Amniotic stem cell (primary cell): Measurements from ENCODE around the gene GABRR1.
"Not testable (repeated sequence)": the region's sequence is repeated elsewhere in the genome, so short reads cannot be mapped to it uniquely, and the experiment has no call there.

ENCODE experiments used
- DNase-seq: peaks from one replicate; lab custom pipeline; 2025; lab: John Stamatoyannopoulos, UW

The GABRR1 gene

GRCh38 chr6:89160331-89161092 is 56.6 kb downstream of the GABRR1 start:
- DNase-seq: no peak

GRCh38 chr6:89154131-89154530 is 63.0 kb downstream of the GABRR1 start:
- DNase-seq: no peak

- DNase-seq: no peak
These were observed 69.0 kb downstream of the GABRR1 start for GRCh38 chr6:89148016-89148750.

DNA sequence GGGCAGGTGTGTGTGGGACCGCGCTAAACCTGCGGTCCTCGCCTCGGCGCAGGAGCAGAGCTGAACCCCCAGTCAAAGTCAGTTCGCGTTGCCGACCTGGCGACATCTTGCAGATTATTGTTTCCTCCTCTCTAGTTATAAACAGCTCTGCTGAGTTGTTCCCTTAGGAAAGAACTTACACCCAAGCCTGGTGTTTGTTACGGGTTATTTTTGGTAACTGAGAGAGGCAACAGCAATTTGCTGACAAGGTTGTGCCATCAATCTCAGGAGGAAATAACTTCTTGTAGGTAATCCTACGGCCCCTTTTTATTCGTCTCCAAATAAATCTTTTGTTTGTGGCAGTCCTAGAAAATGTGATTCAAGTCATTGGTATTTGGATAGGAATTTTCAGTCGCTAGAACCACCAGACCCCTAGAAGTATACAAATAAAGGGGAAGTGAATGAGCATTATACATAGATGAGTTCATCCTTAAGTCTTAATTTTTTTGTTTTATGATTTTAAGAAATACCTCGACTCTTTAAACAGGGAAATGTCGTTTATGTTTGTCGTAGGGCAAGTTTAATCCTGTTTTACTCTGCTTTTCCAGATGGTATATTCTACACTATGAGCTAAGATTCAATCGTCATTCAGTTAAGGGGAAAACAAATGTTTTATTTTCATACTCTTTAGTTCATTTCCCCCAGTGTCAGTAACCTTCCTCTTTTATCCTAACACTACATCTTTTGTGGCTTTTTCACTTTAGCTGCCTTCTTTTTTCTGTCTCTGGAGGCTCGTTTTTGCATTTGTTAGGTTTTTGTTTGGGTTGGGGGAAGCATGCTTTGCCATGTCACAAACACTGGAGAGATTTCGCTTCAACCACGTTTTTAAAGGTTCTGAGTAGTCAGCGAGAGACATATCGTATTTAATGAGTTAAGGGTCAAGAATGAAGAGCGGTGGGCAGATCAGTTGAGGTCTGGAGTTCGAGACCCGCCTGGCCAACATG is 70.1 kb downstream of the GABRR1 start:
- no peak for DNase-seq

- no peak for DNase-seq
These were observed 71.0 kb downstream of the GABRR1 start, which contains the start of gene PM20D2 for GRCh38 chr6:89145956-89146717. PM20D2 (plus strand) TSS chr6:89146055; CDS start chr6:89146145, 90 bp downstream.

- DNase-seq: no peak
These were observed 71.8 kb downstream of the GABRR1 start for GRCh38 chr6:89145091-89145955.

GRCh38 chr6:89144354-89144906 is 72.7 kb downstream of the GABRR1 start:
- no peak for DNase-seq

GRCh38 chr6:89140347-89141156 is 76.6 kb downstream of the GABRR1 start:
- no peak for DNase-seq

GRCh38 chr6:89139509-89140346 is 77.4 kb downstream of the GABRR1 start:
- DNase-seq: no peak

GRCh38 chr6:89138173-89138572 is 79.0 kb downstream of the GABRR1 start:
- DNase-seq: no peak

DNA sequence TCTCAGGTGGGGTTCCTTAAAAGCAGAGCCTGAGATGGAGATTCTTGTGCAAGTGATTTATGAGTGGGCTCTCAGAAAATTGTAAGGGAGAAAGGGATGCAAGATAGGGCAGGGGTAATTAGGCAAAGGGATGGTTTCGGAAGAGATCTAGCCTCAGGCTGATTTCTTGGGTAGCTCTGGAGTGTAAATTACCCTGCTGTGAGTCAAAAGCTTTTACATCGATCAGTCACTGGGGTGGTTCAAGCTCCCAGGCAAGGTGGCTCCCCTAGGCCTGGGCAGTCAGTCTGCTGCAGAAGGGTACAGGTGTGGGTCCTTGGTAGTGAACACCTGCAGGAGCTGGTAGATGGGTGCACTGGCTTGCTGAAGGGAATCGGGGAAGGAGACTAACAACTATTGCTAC is 82.4 kb downstream of the GABRR1 start:
- DNase-seq: no peak

DNA sequence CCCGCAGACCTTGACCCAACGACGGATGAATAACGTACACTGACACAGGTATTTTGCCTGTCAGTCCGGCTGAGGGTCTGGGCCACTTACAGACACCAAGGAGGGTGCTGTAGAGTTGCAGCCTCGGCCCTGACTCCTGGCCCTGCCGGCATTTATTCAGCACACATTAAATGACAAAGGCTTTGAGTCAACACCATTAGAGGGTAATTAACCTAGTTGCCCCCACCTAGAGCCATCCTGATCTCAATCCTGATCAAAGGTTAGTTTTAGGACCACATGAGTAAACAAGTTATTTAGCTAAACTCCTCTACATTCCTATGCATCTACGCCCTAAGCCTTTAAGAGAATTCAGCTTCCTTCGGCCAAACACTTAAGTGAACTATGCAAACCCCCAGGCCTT is 83.2 kb downstream of the GABRR1 start:
- no peak for DNase-seq

GRCh38 chr6:89132057-89132456 is 85.1 kb downstream of the GABRR1 start:
- DNase-seq: no peak

GRCh38 chr6:89131599-89131998 is 85.6 kb downstream of the GABRR1 start:
- no peak for DNase-seq

- not testable (repeated sequence) for DNase-seq
These were observed 88.9 kb downstream of the GABRR1 start for GRCh38 chr6:89128256-89128671.
